ENCODE results near the gene CPLX4.

DNA sequence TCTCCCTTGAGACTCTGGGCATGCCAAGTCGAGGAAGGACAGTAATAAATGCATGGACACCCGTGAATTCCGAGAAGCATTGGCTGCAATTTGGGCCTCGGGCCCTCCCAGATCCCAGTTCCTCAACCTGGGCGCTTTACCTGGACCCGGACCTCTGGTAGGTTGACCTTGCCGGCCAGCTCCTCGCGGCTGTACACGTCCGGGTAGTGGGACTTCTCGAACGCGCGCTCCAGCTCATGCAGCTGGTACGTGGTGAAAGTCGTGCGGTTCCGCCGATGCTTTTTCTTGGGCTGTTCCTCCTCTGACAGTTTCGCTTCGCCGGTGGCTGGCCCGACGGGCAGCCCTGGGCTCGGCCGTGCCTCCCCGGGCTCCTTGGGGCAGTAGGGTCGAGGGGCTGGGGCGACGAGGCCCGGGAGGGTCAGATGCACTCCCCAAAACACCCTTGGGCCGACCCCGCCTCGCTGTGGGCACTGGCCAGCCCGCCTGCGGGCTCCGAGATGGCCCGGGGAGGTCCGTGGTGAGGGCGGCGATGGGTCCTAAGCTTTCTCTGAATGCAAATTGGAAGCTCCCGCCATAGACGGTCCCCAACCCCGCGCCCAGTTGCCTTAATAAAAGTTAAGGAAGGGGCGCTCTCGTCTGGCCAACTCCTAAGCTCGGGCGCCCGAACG, 46.1 kb downstream of the CPLX4 start:
- no peak for TF ChIP-seq CTCF (IDR thresholded peaks at IDR 0.05; ENCODE audit: borderline replicate concordance, extremely low read depth, low read length, poor library complexity, severe bottlenecking)
- no peak for TF ChIP-seq EZH2 (IDR thresholded peaks at IDR 0.05; ENCODE audit: borderline replicate concordance, low read depth, low read length, severe bottlenecking)
